H7 (cell line): ENCODE measurements around the gene SOST. TPM values are rescaled to one million over a fixed set of nuclear protein-coding genes. Genes with fewer than 3 reads are reported as not detected.

Experiments used
- DNase-seq: peaks from one replicate; pipeline ENCODE4 v3.0.0; 2012
- H3K27me3 ChIP-seq: 2 replicates; pipeline ENCODE4 v1.6.0; 2011; ENCODE audit warnings: mild to moderate bottlenecking, low read length; ENCODE audit not compliant: control insufficient read depth, insufficient read depth
- H3K36me3 ChIP-seq: replicated peaks from 2 replicates; pipeline ENCODE4 v1.5.1; 2011; ENCODE audit warnings: low read length; ENCODE audit not compliant: control insufficient read depth, insufficient read depth
- H3K4me3 ChIP-seq: 2 replicates; pipeline ENCODE4 v1.5.1; 2011; ENCODE audit warnings: low read depth, mild to moderate bottlenecking, control low read depth, low read length, moderate library complexity; ENCODE audit not compliant: insufficient read depth
- total RNA-seq: library from RNA; depleted of rRNA; stranded (reverse); fragments of >200 nt; shearing (Covaris generic); gene quantifications from 2 replicates; pipeline ENCODE4 v1.2.3, GENCODE V29; 2014

SOST gene
- total RNA-seq, 1 experiment from 2014 or later: not detected

GRCh38 chr17:43740541-43740940, 18.1 kb downstream of the SOST start:
- H3K36me3 ChIP-seq: no peaks in the 10 kb centered on the region
- no peak for DNase-seq
- no peak overlapping the region for H3K4me3 ChIP-seq
- no peaks in the 10 kb centered on the region for H3K27me3 ChIP-seq

- no peak for DNase-seq
- Histone ChIP-seq H3K36me3 (no peaks in the 10 kb centered on the region), H3K4me3 (no peak overlapping the region), H3K27me3 (no peaks in the 10 kb centered on the region)
These were observed 20.9 kb downstream of the SOST start for GRCh38 chr17:43737722-43738121.

DNA sequence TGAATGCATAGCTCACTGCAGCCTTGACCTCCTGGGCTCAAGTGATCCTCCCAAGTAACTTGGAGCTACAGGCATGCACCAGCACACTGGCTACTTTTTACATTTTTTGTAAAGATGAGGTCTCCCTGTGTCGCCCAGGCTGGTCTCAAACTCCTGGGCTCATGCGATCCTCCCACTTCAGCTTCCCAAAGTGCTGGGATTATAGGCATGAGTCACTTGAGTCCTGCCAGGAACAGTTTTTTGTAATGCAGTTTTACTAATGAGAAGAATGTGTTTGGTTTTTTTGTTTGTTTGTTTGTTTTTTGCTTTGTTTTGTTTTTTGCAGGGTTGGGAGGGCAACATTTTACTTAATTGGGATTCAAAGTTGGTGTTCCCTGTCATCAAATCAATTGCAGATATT, 22.2 kb downstream of the SOST start:
- no peak for DNase-seq
- no peaks in the 10 kb centered on the region for H3K27me3 ChIP-seq
- no peaks in the 10 kb centered on the region for H3K36me3 ChIP-seq
- H3K4me3 ChIP-seq: no peak overlapping the region

- DNase-seq: no peak
- Histone ChIP-seq H3K4me3 (no peak overlapping the region), H3K36me3 (no peaks in the 10 kb centered on the region), H3K27me3 (no peaks in the 10 kb centered on the region)
These were observed 24.2 kb downstream of the SOST start for GRCh38 chr17:43734376-43734775.

GRCh38 chr17:43733956-43734355, 24.6 kb downstream of the SOST start:
- Histone ChIP-seq H3K27me3 (no peaks in the 10 kb centered on the region), H3K4me3 (no peak overlapping the region), H3K36me3 (no peaks in the 10 kb centered on the region)
- DNase-seq: no peak

DNA sequence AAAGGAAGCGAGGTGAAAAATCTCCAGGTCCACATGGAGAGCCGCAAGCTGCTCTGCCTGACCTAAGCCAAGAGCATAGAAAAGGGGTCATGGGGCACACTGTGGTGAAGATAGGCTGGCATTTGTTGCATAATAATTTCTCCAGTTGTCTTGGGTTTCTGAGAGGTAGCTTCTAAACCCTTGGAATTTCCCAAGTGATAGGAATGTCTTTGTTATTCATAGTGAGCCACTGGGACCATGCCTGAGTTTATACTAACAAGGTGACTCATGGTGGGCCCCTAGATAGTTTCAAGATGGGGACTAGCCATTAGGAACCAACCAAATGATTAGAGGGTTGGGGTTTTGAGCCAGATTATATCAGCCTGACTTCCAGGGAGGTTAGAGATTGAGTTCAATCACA, 25.6 kb downstream of the SOST start:
- no peaks in the 10 kb centered on the region for H3K27me3 ChIP-seq
- no peak overlapping the region for H3K4me3 ChIP-seq
- H3K36me3 ChIP-seq: no peaks in the 10 kb centered on the region
- DNase-seq: no peak

GRCh38 chr17:43728081-43728480, 30.5 kb downstream of the SOST start:
- Histone ChIP-seq H3K27me3 (no peaks in the 10 kb centered on the region), H3K4me3 (no peak overlapping the region), H3K36me3 (no peaks in the 10 kb centered on the region)
- no peak for DNase-seq

- no peak for DNase-seq
- no peaks in the 10 kb centered on the region; the same call in 1 of the 2 replicates for H3K27me3 ChIP-seq
- H3K4me3 ChIP-seq: no peak overlapping the region
- no peaks in the 10 kb centered on the region for H3K36me3 ChIP-seq
These were observed 34.8 kb downstream of the SOST start for GRCh38 chr17:43723697-43724359.

- no peaks in the 10 kb centered on the region; the same call in 1 of the 2 replicates for H3K27me3 ChIP-seq
- H3K4me3 ChIP-seq: no peak overlapping the region
- DNase-seq: peak; percentile 29
- no peaks in the 10 kb centered on the region for H3K36me3 ChIP-seq
These were observed 35.5 kb downstream of the SOST start for GRCh38 chr17:43722870-43723665.

GRCh38 chr17:43722269-43722619, 36.3 kb downstream of the SOST start:
- Histone ChIP-seq H3K36me3 (no peaks in the 10 kb centered on the region), H3K4me3 (no peak overlapping the region), H3K27me3 (no peaks in the 10 kb centered on the region; the same call in 1 of the 2 replicates)
- no peak for DNase-seq

DNA sequence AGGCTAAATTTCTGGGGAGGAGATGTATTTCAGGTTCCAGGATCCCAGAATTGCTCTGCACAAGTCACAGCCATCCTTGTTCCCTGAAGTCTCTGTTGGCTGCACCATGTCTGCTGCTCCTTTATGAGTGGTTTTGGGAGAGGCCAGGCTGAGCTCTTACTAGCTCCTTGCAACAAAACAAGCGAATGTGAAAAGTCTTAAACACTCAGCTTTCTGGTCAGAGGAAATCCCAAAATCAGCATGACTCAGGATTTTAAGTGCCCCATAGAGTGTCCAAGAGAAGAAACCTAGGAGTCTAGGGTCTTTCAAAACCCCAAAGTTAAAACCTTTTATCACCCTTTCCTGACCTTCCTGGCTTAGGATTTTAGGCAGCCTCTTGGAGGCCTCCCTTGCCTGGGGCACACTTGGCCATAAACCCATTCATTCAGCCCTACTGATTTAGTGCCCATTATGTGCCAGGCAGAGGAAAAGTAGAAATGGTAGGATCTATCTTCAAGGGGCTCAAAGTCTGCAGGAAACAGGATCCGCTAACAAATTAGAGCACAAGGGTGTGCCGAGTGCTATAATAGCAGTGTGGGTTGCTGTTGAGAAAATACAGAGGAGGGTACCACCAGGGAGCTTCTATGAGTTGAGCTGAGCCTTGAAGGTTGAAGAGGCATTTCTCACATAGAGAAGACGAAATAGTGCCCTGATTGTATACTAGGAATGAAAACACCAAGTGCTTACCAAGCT, 36.9 kb downstream of the SOST start:
- no peaks in the 10 kb centered on the region for H3K36me3 ChIP-seq
- H3K27me3 ChIP-seq: peaks cover 1% of the 10 kb centered on the region; the same call in 1 of the 2 replicates
- no peak overlapping the region for H3K4me3 ChIP-seq
- peak; percentile 29 for DNase-seq

DNA sequence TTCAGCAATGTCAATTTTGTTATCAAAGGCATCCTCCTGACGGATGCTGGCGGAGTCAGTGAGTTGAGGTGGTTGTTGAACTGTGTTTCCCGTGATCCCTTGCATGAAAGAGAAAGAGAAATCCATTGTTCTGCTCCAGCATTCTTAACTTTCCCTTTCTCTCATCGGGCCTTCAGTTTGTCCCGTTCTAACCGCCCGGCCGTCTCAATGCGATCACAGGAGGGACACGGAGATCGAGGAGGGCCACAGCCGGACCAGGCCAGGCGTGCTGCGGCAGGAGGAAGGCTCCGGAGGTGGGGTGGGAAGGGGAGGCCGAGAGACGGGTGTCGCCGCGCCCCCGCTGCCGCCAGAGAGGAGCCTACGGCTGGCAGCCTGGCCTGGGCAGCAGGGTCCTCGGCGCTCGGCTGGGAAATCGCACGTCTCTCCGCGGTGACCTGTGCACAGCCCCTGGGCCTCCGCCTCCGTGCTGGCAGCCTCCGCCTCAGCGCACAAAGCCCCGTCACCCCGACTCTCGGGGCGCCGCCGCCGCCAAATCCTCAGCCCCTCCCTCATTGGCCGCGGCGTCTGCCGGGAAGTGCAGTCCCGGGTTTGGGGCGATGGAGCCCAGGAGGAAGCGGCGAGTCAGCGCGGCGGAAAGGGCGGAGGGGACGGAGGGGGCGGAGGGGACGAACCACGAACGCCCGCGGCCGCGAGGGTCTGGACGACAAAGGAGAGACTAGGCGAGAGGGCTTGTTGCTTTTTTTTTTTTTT, 38.1 kb downstream of the SOST start:
- peak; percentile 92 for DNase-seq
- Histone ChIP-seq H3K4me3 (peak overlapping the region; percentile 78), H3K27me3 (peaks cover 1% of the 10 kb centered on the region; the same call in 1 of the 2 replicates), H3K36me3 (no peaks in the 10 kb centered on the region)

- H3K36me3 ChIP-seq: no peaks in the 10 kb centered on the region
- H3K4me3 ChIP-seq: no peak overlapping the region
- peaks cover 7% of the 10 kb centered on the region for H3K27me3 ChIP-seq
- DNase-seq: no peak
These were observed 39.0 kb downstream of the SOST start for GRCh38 chr17:43719578-43719977.

GRCh38 chr17:43718544-43718943, 40.0 kb downstream of the SOST start:
- H3K36me3 ChIP-seq: no peaks in the 10 kb centered on the region
- DNase-seq: no peak
- H3K4me3 ChIP-seq: no peak overlapping the region
- H3K27me3 ChIP-seq: peaks cover 14% of the 10 kb centered on the region
